ENCODE data around the gene OGA. TPM values are rescaled to one million over a fixed set of nuclear protein-coding genes. Genes with fewer than 3 reads are reported as not detected.

The OGA gene
- total and polyA plus RNA-seq, 4 experiments from 2014 or later = 26.6 to 325 (median 178) TPM

GRCh38 chr10:101744267-101744666, 74.0 kb downstream of the OGA start:
- H3K27me3 ChIP-seq (ENCODE audit: insufficient read depth, low read length) = no peaks in the 10 kb centered on the region

DNA sequence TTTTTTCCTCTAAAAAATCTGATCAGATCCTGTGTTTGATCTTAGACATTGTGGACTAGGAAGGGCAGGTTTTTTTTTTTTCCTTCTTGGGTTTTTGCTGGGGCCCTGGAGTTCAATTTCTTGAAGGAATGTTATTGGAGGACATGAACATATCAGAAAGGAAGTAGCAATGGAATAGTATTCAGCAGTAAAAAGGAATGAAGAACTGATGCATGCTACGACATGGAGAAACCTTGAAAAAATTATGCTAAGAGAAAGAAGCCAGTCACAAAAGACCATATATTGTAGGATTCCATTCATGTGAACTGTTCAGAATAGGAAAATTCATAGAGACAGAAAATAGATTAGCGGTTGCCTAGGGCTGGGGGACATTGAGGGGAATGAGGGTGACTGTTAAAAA, 76.3 kb downstream of the OGA start:
- CTCF ChIA-PET (ENCODE audit: partially characterized antibody) = no interaction called here
- no peak overlapping the region for H3K4me3 ChIP-seq (ENCODE audit: low read length in 2 of 2)
- H3K9me3 ChIP-seq (ENCODE audit: control insufficient read depth in 1 of 2, low read length in 2 of 2) = no peaks in the 10 kb centered on the region
- H3K4me3 Mint-ChIP-seq = no peak overlapping the region
- no peaks in the 10 kb centered on the region for H3K4me1 ChIP-seq (ENCODE audit: insufficient read depth, low read length)
- peaks cover 7 to 13% of the 10 kb centered on the region in 2 donors for H3K27me3 Mint-ChIP-seq
- no peaks in the 10 kb centered on the region for H3K27me3 ChIP-seq (ENCODE audit: insufficient read depth, low read length)
- POLR2A ChIA-PET (ENCODE audit: partially characterized antibody) = no interaction called here
- no peaks in the 10 kb centered on the region for H3K9me3 Mint-ChIP-seq
- intact Hi-C loops (cut with micrococcal nuclease) = no loop called here
- no peak overlapping the region for H3K27ac Mint-ChIP-seq
- H3K4me1 Mint-ChIP-seq = no peaks in the 10 kb centered on the region
- no peaks in the 10 kb centered on the region for H3K36me3 Mint-ChIP-seq
- no peak for DNase-seq
- no peak overlapping the region for H3K27ac ChIP-seq (ENCODE audit: low read depth, low read length)
- no peaks in the 10 kb centered on the region for H3K36me3 ChIP-seq (ENCODE audit: insufficient read depth, low read length)

More at GRCh38 chr10:101744267-101744666, 74.0 kb downstream of the OGA start:
- ChIA-PET CTCF (ENCODE audit: partially characterized antibody) (no interaction called here), POLR2A (ENCODE audit: partially characterized antibody) (no interaction called here)
- Histone ChIP-seq H3K27ac (ENCODE audit: low read depth, low read length) (no peak overlapping the region), H3K36me3 (ENCODE audit: insufficient read depth, low read length) (no peaks in the 10 kb centered on the region), H3K9me3 (ENCODE audit: control insufficient read depth in 1 of 2, low read length in 2 of 2) (no peaks in the 10 kb centered on the region), H3K4me3 (ENCODE audit: low read length in 2 of 2) (no peak overlapping the region), H3K4me1 (ENCODE audit: insufficient read depth, low read length) (no peaks in the 10 kb centered on the region)
- no peak for DNase-seq
- intact Hi-C loops (cut with micrococcal nuclease) = no loop called here
- Mint-ChIP-seq H3K9me3 (no peaks in the 10 kb centered on the region), H3K4me1 (no peaks in the 10 kb centered on the region), H3K27me3 (peaks cover 7 to 13% of the 10 kb centered on the region in 2 donors), H3K4me3 (no peak overlapping the region), H3K27ac (no peak overlapping the region), H3K36me3 (no peaks in the 10 kb centered on the region)

DNA sequence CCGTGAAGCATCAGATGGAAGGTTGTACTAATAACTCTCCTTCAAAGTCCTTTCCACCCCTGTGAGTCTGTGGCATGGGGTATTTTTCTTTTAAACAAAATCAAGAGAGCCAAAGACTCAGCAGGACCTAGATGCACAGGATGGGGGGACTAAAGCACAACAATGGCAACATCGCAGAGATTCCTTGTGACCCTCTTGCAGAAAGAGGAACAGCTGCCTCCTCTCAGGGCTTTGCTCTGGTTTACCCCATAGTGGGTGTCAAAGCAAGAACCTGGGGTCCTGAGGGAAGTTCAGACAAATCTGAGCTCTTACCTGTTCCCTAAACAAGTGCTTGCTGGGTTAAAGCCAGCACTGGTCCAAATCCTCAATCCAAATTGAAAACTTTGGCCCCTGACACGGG, 81.6 kb downstream of the OGA start:
- no peaks in the 10 kb centered on the region for H3K36me3 Mint-ChIP-seq
- no peaks in the 10 kb centered on the region for H3K9me3 ChIP-seq (ENCODE audit: control insufficient read depth in 1 of 2, low read length in 2 of 2)
- ChIA-PET CTCF (ENCODE audit: partially characterized antibody) (no interaction called here), POLR2A (ENCODE audit: partially characterized antibody) (no interaction called here)
- H3K4me3 Mint-ChIP-seq = no peak overlapping the region
- no peak overlapping the region for H3K27ac Mint-ChIP-seq
- H3K27me3 ChIP-seq (ENCODE audit: insufficient read depth, low read length) = no peaks in the 10 kb centered on the region
- no peaks in the 10 kb centered on the region for H3K9me3 Mint-ChIP-seq
- H3K4me1 ChIP-seq (ENCODE audit: insufficient read depth, low read length) = no peaks in the 10 kb centered on the region
- no peak overlapping the region for H3K27ac ChIP-seq (ENCODE audit: low read depth, low read length)
- DNase-seq = no peak
- no peaks in the 10 kb centered on the region for H3K36me3 ChIP-seq (ENCODE audit: insufficient read depth, low read length)
- H3K4me3 ChIP-seq (ENCODE audit: low read length in 2 of 2) = no peak overlapping the region
- no peaks in the 10 kb centered on the region for H3K4me1 Mint-ChIP-seq
- intact Hi-C loops (cut with micrococcal nuclease) = no loop called here
- H3K27me3 Mint-ChIP-seq = peaks cover 13 to 14% of the 10 kb centered on the region in 2 donors

Other genes with a start within 250 kb of the OGA start
- 10 to 100 TPM; 57.0 to 59.3 TPM for gene POLL, start 230.2 kb downstream of the OGA start, total RNA-seq
- gene POLL, start 230.2 kb downstream of the OGA start, polyA plus RNA-seq = 10 to 100 TPM in 1 of 2 donors, 1 to 10 TPM in 1; 9.2 to 13.0 TPM
- gene DPCD, start 230.1 kb downstream of the OGA start, total RNA-seq = 1 to 10 TPM; 1.0 to 1.2 TPM
- gene DPCD, start 230.1 kb downstream of the OGA start, polyA plus RNA-seq = 1 to 10 TPM; 1.4 to 1.9 TPM
- 10 to 100 TPM; 84.9 to 96.6 TPM for gene FBXW4, start 123.3 kb downstream of the OGA start, total RNA-seq
- 1 to 10 TPM; 5.1 to 8.5 TPM for gene FBXW4, start 123.3 kb downstream of the OGA start, polyA plus RNA-seq
- not detected for gene FGF8, start 42.3 kb downstream of the OGA start, total RNA-seq
- gene FGF8, start 42.3 kb downstream of the OGA start, polyA plus RNA-seq = not detected
- 10 to 100 TPM; 11.1 to 12.4 TPM for gene NPM3, start 35.0 kb downstream of the OGA start, total RNA-seq
- 1 to 10 TPM; 5.3 to 6.8 TPM for gene NPM3, start 35.0 kb downstream of the OGA start, polyA plus RNA-seq
- 1 to 10 TPM; 3.4 to 4.3 TPM for gene KCNIP2, start 25.4 kb upstream of the OGA start, total RNA-seq
- 1 to 10 TPM in 1 of 2 donors, under 1 TPM in 1; 0.79 to 1.2 TPM for gene KCNIP2, start 25.4 kb upstream of the OGA start, polyA plus RNA-seq
- gene ARMH3, start 237.7 kb upstream of the OGA start, total RNA-seq = 10 to 100 TPM; 31.4 to 31.8 TPM
- gene ARMH3, start 237.7 kb upstream of the OGA start, polyA plus RNA-seq = 10 to 100 TPM; 21.9 to 28.7 TPM
- 10 to 100 TPM; 25.1 to 27.9 TPM for gene HPS6, start 246.9 kb upstream of the OGA start, total RNA-seq
- 10 to 100 TPM; 27.0 to 27.1 TPM for gene HPS6, start 246.9 kb upstream of the OGA start, polyA plus RNA-seq